Measurements from ENCODE around the gene LTBP3. TPM values are rescaled to one million over a fixed set of nuclear protein-coding genes. Genes with fewer than 3 reads are reported as not detected.

Gene LTBP3
- total and polyA plus RNA-seq, 2 of the 4 experiments (the other 2 are of a cell fraction): 6.6 to 145 TPM

DNA sequence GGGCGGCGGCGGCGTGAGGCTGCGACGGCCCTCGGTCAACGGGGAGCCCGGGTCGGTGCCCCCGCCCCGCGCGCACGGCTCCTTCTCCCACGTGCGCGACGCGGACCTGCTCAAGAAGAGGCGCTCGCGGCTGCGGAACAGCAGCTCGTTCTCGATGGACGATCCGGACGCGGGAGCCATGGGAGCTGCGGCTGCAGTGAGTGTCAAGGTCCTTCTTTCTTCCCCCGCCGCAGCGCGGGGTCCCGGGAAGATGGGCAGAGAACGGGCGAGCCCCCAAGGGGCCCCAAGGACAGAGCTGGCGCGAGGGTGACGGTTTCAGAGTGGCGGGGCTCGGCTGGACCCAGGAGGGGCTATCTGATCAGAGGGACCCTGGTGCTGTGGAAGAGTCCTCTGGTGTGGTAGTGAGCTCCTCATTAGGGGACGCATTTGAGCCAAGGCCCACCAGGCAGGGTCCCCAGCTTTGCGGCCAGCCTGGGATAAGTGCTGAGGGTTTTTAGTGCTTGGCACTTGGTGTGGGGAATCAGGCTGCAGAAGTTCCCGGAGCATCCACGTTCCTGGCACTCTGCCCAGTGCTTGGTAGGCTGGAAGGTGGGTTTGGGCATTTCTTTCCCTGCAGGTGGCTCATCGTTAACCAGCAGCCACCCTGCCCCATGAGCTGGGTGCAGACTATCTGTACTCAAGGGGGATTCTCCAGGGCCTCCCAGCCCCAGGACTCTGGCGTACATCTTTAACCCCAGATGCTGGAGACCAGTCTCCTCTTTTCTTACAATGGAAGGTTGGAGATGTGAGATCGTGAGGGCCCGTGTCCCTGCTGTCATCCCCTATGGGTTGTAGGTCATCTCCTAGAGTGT is 27.5 kb upstream of the LTBP3 start:
- H4K5ac ChIP-seq (ENCODE audit: low read depth, low read length): no peak overlapping the region
- no peaks in the 10 kb centered on the region for H3K27me3 ChIP-seq (ENCODE audit: control insufficient read depth, insufficient read depth, low read length)
- 0 out of 2 replicates have a peak, but pooled peaks cover 4% of the 10 kb centered on the region for H4K20me1 ChIP-seq (ENCODE audit: insufficient read depth, low read length)
- no peak overlapping the region for H3K14ac ChIP-seq (replicated peaks; ENCODE audit: low read depth, low read length)
- no peaks in the 10 kb centered on the region for H3K9me1 ChIP-seq (ENCODE audit: insufficient read depth, low read length)
- BruUV-seq (replicated peaks): no TSS peak
- H3K79me1 ChIP-seq (ENCODE audit: low read depth in 1 of 2, low read length in 2 of 2): peaks cover 0 to 24% of the 10 kb centered on the region in 2 experiments; a peak in 1 of 4 replicates
- no peak overlapping the region for H3K18ac ChIP-seq (ENCODE audit: low read depth, low read length)
- CTCF ChIA-PET: no interaction called here
- POLR2A ChIA-PET (ENCODE audit: unreplicated experiment): no interaction called here
- ATAC-seq (ENCODE audit: low read depth) (no peak), DNase-seq (no peak)
- no peak overlapping the region for H2BK5ac ChIP-seq (ENCODE audit: low read depth, low read length, poor library complexity, severe bottlenecking)
- WGBS, 2 experiments (ENCODE audit: extremely low coverage in 2 of 2, insufficient read length in 1 of 2): 65% methylated on average over 12 of the region's 51 CpGs; no CpG with 5 or more reads in 1 of the 2 experiments
- in situ Hi-C loops (cut with MboI; ENCODE audit: low sequenced_read_pairs): no loop called here
- H2AK5ac ChIP-seq (ENCODE audit: low read depth, low read length): no peak overlapping the region
- no peaks in the 10 kb centered on the region for H3K9me3 ChIP-seq (ENCODE audit: control insufficient read depth, insufficient read depth, low read length)
- no peak overlapping the region for H2BK20ac ChIP-seq (ENCODE audit: low read depth, low read length)
- peaks cover 45% of the 10 kb centered on the region for H3K36me3 ChIP-seq (ENCODE audit: control insufficient read depth, insufficient read depth, low read length)
- no peak overlapping the region for H3K56ac ChIP-seq (ENCODE audit: extremely low read depth, insufficient read depth, low read length)
- intact Hi-C loops (cut with micrococcal nuclease): no loop called here
- H2AK9ac ChIP-seq (replicated peaks; ENCODE audit: low read depth, low read length, poor library complexity): no peak overlapping the region
- no peak overlapping the region for H4K91ac ChIP-seq (ENCODE audit: insufficient read depth, low read depth, low read length)
- H2AFZ ChIP-seq (replicated peaks; ENCODE audit: low read length, poor library complexity): no peak overlapping the region
- H3K4me2 ChIP-seq (ENCODE audit: low read depth, low read length): no peak overlapping the region
- dilution Hi-C loops (cut with HindIII; ENCODE audit: low sequenced_read_pairs, unreplicated experiment): no loop called here
- H2BK120ac ChIP-seq (ENCODE audit: low read depth, low read length): no peak overlapping the region
- no peak overlapping the region for H3K4ac ChIP-seq (ENCODE audit: low read depth, low read length)
- no peak overlapping the region for H2BK15ac ChIP-seq (ENCODE audit: low read depth, low read length)
- H3K23ac ChIP-seq (ENCODE audit: low read depth, low read length): no peak overlapping the region
- no peak overlapping the region for H4K8ac ChIP-seq (ENCODE audit: low read depth in 2 of 2, low read length in 2 of 2)
- no peak overlapping the region for H3K27ac ChIP-seq (ENCODE audit: insufficient read depth, low read length)
- no peak overlapping the region for H3K4me3 ChIP-seq (ENCODE audit: insufficient read depth, low read depth, low read length)
- H3K9ac ChIP-seq (ENCODE audit: low read depth, low read length): no peak overlapping the region
- H3K4me1 ChIP-seq (ENCODE audit: control insufficient read depth, insufficient read depth, low read length): peaks cover 4% of the 10 kb centered on the region
- no peak for TF ChIP-seq CEBPB (IDR thresholded peaks at IDR 0.05; ENCODE audit: low read depth, low read length)
- no peak for TF ChIP-seq MXI1 (IDR thresholded peaks at IDR 0.05; ENCODE audit: borderline replicate concordance, low read depth, low read length)
- no peak for TF ChIP-seq RAD21 (IDR thresholded peaks at IDR 0.05; ENCODE audit: low read length)

Measured in IMR-90 (cell line).